ENCODE results near the gene MADCAM1.
A peak's percentile ranks its signal among the peaks of the same experiment; 100 is the strongest.
"Not testable (repeated sequence)": the region's sequence is repeated elsewhere in the genome, so short reads cannot be mapped to it uniquely, and the experiment has no call there.

The MADCAM1 gene

DNA sequence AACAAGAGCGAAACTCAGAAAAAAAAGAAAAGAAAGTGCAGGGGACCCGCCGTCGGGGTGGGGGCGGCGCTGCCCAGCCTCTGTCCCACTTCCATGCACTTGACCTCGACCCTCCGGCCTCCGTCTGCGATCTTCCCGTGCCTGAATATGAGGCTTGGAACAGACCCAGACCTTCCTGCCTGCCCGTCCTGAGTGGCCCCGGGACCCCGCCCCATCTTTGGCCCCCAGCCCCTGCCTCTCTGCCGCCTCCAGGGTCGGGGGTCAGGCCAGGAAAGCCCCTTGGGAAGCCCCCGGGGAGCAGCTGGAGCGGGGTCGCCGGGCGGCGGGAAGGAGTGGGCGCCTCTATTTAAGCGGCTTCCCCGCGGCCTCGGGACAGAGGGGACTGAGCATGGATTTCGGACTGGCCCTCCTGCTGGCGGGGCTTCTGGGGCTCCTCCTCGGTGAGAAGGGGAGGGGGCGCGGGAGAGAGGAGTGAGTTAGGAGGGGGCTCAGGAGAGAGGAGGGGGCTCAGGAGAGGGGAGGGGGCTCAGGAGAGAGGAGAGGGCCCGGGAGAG is at the start of gene MADCAM1:
TSS of gene MADCAM1 (plus strand) at position 375 of the 554 bp plus-strand sequence. CDS start at position 389, 14 bp downstream.
- DNase-seq (ENCODE audit: low read depth in 2 of 2) = no peak
- no peak within 1 kb of the TSS for H3K4me3 ChIP-seq (replicated peaks in 1 of 2; ENCODE audit: low read depth in 2 of 2, low read length in 2 of 2)
- TF ChIP-seq, protein P1, sequence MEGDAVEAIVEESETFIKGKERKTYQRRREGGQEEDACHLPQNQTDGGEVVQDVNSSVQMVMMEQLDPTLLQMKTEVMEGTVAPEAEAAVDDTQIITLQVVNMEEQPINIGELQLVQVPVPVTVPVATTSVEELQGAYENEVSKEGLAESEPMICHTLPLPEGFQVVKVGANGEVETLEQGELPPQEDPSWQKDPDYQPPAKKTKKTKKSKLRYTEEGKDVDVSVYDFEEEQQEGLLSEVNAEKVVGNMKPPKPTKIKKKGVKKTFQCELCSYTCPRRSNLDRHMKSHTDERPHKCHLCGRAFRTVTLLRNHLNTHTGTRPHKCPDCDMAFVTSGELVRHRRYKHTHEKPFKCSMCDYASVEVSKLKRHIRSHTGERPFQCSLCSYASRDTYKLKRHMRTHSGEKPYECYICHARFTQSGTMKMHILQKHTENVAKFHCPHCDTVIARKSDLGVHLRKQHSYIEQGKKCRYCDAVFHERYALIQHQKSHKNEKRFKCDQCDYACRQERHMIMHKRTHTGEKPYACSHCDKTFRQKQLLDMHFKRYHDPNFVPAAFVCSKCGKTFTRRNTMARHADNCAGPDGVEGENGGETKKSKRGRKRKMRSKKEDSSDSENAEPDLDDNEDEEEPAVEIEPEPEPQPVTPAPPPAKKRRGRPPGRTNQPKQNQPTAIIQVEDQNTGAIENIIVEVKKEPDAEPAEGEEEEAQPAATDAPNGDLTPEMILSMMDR (IDR thresholded peaks at IDR 0.05; ENCODE audit: low read depth, low read length) = no peak

DNA sequence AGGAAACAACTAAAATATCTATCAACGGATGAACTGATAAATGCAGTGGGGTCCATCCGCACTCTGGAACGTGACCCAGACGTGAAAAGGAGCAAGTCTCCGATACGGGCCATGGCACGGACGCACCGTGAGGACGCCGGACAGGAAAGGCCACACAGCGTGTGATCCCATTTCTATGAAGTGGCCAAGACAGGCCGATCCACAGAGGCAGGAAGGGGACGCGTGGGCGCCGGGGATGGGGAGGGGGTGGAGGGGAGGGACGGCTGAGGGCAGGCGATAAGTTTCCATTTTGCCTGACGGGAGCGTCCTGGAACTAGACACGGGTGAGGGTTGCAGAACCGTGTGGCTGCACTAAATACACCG is 49.2 kb upstream of the MADCAM1 start:
- TF ChIP-seq, protein P1 (IDR thresholded peaks at IDR 0.05; ENCODE audit: low read depth, low read length) = no peak
- H3K4me3 ChIP-seq (replicated peaks in 1 of 2; ENCODE audit: low read depth in 2 of 2, low read length in 2 of 2) = no peak overlapping the region
- no peak for DNase-seq (ENCODE audit: low read depth in 2 of 2)

GRCh38 chr19:447816-448560 is 48.3 kb upstream of the MADCAM1 start:
- no peak overlapping the region for H3K4me3 ChIP-seq (replicated peaks in 1 of 2; ENCODE audit: low read depth in 2 of 2, low read length in 2 of 2)
- peak in 1 of 2 donors; percentile 31 for DNase-seq (ENCODE audit: low read depth in 2 of 2)
- TF ChIP-seq, protein P1 (IDR thresholded peaks at IDR 0.05; ENCODE audit: low read depth, low read length) = no peak

DNA sequence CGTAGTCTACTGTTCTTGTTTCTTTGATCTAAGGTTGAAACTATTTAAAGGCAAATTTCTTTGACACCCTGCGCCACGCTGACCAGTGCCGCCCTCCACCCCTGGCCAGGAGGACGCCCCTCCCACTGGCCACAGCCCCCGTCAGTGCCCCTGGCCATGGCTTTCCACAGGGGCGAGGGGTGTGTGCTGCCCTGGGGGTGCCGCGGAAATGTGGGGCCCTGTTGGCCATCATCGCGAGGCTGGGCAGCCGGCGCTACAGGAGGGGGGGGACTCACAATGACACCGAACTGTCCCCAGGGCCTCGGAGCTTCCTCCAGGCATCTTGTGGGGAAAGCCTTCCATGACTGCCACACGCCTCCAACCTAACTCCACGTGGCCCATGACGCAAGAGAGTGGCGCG is 46.4 kb upstream of the MADCAM1 start:
- DNase-seq (ENCODE audit: low read depth in 2 of 2) = no peak
- H3K4me3 ChIP-seq (replicated peaks in 1 of 2; ENCODE audit: low read depth in 2 of 2, low read length in 2 of 2) = no peak overlapping the region
- TF ChIP-seq, protein P1 (IDR thresholded peaks at IDR 0.05; ENCODE audit: low read depth, low read length) = no peak

DNA sequence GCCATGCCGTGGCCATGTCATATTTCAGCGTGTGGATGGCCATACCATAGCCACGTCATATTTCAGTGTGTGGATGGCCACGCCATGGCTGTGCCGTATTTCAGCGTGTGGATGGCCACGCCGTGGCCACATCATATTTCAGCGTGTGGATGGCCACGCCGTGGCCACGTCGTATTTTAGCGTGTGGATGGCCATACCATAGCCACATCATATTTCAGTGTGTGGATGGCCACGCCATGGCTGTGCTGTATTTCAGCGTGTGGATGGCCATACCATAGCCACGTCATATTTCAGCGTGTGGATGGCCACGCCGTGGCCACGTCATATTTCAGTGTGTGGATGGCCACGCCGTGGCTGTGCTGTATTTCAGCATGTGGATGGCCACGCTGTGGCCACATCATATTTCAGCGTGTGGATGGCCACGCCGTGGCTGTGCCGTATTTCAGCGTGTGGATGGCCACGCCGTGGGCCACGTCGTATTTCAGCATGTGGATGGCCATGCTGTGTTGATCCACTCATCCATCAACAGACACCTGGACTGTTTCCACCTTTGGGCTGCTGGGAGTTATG is 45.3 kb upstream of the MADCAM1 start:
- not testable (repeated sequence) for DNase-seq (ENCODE audit: low read depth in 2 of 2); H3K4me3 ChIP-seq (replicated peaks in 1 of 2; ENCODE audit: low read depth in 2 of 2, low read length in 2 of 2)

DNA sequence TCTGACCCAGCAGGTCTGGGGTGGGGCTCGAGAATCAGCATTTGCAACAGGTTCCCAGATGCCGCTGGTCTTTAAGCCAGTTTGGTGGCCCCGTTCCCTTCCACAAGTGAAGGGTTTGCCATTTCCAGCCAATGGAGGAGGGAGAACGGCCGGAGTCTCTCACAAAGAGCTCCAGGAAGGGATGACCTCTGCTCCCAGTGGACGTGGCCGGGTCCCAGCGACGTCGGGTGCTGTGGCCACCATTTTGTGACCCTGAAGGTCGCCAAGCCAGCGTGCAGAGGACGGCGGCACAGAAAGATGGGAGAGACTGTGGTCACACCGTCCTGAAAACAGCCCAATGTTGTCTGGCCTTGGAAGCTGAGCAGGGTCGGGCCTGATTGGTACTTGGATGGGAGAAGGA is 43.5 kb upstream of the MADCAM1 start:
- no peak overlapping the region for H3K4me3 ChIP-seq (replicated peaks in 1 of 2; ENCODE audit: low read depth in 2 of 2, low read length in 2 of 2)
- TF ChIP-seq, protein P1 (IDR thresholded peaks at IDR 0.05; ENCODE audit: low read depth, low read length) = no peak
- no peak for DNase-seq (ENCODE audit: low read depth in 2 of 2)

- DNase-seq (ENCODE audit: low read depth in 2 of 2) = no peak
- no peak overlapping the region for H3K4me3 ChIP-seq (replicated peaks in 1 of 2; ENCODE audit: low read depth in 2 of 2, low read length in 2 of 2)
- TF ChIP-seq, protein P1 (IDR thresholded peaks at IDR 0.05; ENCODE audit: low read depth, low read length) = no peak
These were observed 42.7 kb upstream of the MADCAM1 start for GRCh38 chr19:453606-454005.

Data from cardiac fibroblast (primary cell).